ENCODE measurements around the gene CACNB1.

The CACNB1 gene

DNA sequence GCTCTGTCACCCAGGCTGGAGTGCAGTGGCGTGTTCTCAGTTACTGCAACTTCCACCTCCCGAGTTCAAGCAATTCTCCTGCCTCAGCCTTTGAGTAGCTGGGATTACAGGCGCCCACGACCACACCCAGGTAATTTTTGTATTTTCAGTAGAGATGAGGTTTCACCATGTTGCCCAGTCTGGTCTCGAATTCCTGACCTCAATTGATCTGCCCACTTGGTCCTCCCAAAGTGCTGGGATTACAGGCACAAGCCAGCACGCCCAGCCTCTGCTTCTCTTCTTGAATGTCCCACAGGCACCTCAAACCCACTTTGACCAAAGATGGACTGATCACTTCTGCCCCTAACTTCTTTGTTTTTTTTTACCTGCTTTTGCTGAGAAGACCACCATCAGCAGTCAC lies 26.9 kb downstream of the CACNB1 start:
- Histone ChIP-seq H4K91ac (ENCODE audit: low read depth, low read length) (no peak overlapping the region), H2BK120ac (ENCODE audit: insufficient read depth, low read length, poor library complexity) (no peak overlapping the region)

DNA sequence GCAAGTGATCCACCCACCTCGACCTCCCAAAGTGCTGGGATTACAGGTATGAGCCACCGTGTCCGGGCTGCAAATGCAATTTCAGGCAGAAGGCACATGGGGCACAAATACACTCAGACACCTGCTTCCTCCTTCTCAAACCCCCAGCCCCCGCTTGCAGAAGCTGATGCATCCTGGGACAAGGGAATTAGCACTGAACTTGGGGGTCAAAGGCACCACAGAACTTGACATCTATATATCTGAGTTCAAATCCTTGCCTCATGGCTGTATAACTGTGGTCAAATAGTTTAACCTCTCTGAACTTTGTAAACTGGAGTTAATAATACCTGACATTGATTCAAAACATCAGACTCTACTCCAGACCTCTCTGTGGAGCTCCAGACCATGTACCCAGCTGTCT lies 27.4 kb downstream of the CACNB1 start:
- no peak overlapping the region for H3K4ac ChIP-seq (ENCODE audit: low read depth, low read length)
- no peak overlapping the region for H2BK5ac ChIP-seq (ENCODE audit: low read depth, low read length, poor library complexity)
- H3K9ac ChIP-seq (ENCODE audit: low read length) = no peak overlapping the region
- H3K79me1 ChIP-seq (ENCODE audit: low read length) = peaks cover 2% of the 10 kb centered on the region
- no peak overlapping the region for H4K91ac ChIP-seq (ENCODE audit: low read depth, low read length)
- no peaks in the 10 kb centered on the region for H3K9me3 ChIP-seq (ENCODE audit: insufficient read depth, low read depth, low read length)
- H3K79me2 ChIP-seq (ENCODE audit: control insufficient read depth, insufficient read depth, low read length, poor library complexity) = peaks cover under 1% of the 10 kb centered on the region
- no CpG with 5 or more reads among the region's 4 CpGs for WGBS (ENCODE audit: extremely low coverage, insufficient coverage, insufficient read length)
- no peak for DNase-seq
- no peak overlapping the region for H4K8ac ChIP-seq (ENCODE audit: low read depth, low read length)
- H3K4me2 ChIP-seq (ENCODE audit: low read length) = no peak overlapping the region
- no peak overlapping the region for H3K23ac ChIP-seq (ENCODE audit: low read length)
- H2BK12ac ChIP-seq (ENCODE audit: low read length) = no peak overlapping the region
- H2AK5ac ChIP-seq (ENCODE audit: low read length) = no peak overlapping the region
- H3K36me3 ChIP-seq (ENCODE audit: control insufficient read depth in 1 of 2, insufficient read depth in 2 of 2, low read length in 2 of 2) = no peaks in the 10 kb centered on the region
- H2BK120ac ChIP-seq (ENCODE audit: insufficient read depth, low read length, poor library complexity) = no peak overlapping the region
- no peak overlapping the region for H3K4me3 ChIP-seq (ENCODE audit: low read depth, low read length)
- H4K12ac ChIP-seq (ENCODE audit: low read depth, low read length) = no peak overlapping the region
- peaks cover 14 to 17% of the 10 kb centered on the region in 2 experiments for H3K4me1 ChIP-seq (ENCODE audit: control insufficient read depth in 1 of 2, insufficient read depth in 2 of 2, low read length in 2 of 2)
- no peak overlapping the region for H3K18ac ChIP-seq (ENCODE audit: low read length)
- peaks cover 9% of the 10 kb centered on the region for H3K27me3 ChIP-seq (ENCODE audit: insufficient read depth, low read length)
- H3K14ac ChIP-seq (ENCODE audit: low read length) = no peak overlapping the region
- H2AFZ ChIP-seq (ENCODE audit: insufficient read depth, low read length, poor library complexity) = no peak overlapping the region
- H3K27ac ChIP-seq (ENCODE audit: low read depth, low read length) = no peak overlapping the region

More for the DNA sequence above, 26.9 kb downstream of the CACNB1 start:
- no peak for DNase-seq
- H3K14ac ChIP-seq (ENCODE audit: low read length) = no peak overlapping the region
- H3K4me2 ChIP-seq (ENCODE audit: low read length) = no peak overlapping the region
- no peak overlapping the region for H3K27ac ChIP-seq (ENCODE audit: low read depth, low read length)
- no CpG with 5 or more reads among the region's 6 CpGs for WGBS (ENCODE audit: extremely low coverage, insufficient coverage, insufficient read length)
- H2AK5ac ChIP-seq (ENCODE audit: low read length) = no peak overlapping the region
- no peak overlapping the region for H3K23ac ChIP-seq (ENCODE audit: low read length)
- H3K4me3 ChIP-seq (ENCODE audit: low read depth, low read length) = no peak overlapping the region
- H2BK12ac ChIP-seq (ENCODE audit: low read length) = no peak overlapping the region
- no peak overlapping the region for H3K4ac ChIP-seq (ENCODE audit: low read depth, low read length)
- H4K12ac ChIP-seq (ENCODE audit: low read depth, low read length) = no peak overlapping the region
- peaks cover 4% of the 10 kb centered on the region for H3K27me3 ChIP-seq (ENCODE audit: insufficient read depth, low read length)
- H3K36me3 ChIP-seq (ENCODE audit: control insufficient read depth in 1 of 2, insufficient read depth in 2 of 2, low read length in 2 of 2) = no peaks in the 10 kb centered on the region
- no peak overlapping the region for H2BK5ac ChIP-seq (ENCODE audit: low read depth, low read length, poor library complexity)
- H4K8ac ChIP-seq (ENCODE audit: low read depth, low read length) = no peak overlapping the region
- no peaks in the 10 kb centered on the region for H3K79me2 ChIP-seq (ENCODE audit: control insufficient read depth, insufficient read depth, low read length, poor library complexity)
- H3K79me1 ChIP-seq (ENCODE audit: low read length) = no peaks in the 10 kb centered on the region
- no peak overlapping the region for H2AFZ ChIP-seq (ENCODE audit: insufficient read depth, low read length, poor library complexity)
- H3K4me1 ChIP-seq (ENCODE audit: control insufficient read depth in 1 of 2, insufficient read depth in 2 of 2, low read length in 2 of 2) = peaks cover 10 to 14% of the 10 kb centered on the region in 2 experiments
- no peak overlapping the region for H3K18ac ChIP-seq (ENCODE audit: low read length)
- H3K9me3 ChIP-seq (ENCODE audit: insufficient read depth, low read depth, low read length) = no peaks in the 10 kb centered on the region
- H3K9ac ChIP-seq (ENCODE audit: low read length) = no peak overlapping the region

DNA sequence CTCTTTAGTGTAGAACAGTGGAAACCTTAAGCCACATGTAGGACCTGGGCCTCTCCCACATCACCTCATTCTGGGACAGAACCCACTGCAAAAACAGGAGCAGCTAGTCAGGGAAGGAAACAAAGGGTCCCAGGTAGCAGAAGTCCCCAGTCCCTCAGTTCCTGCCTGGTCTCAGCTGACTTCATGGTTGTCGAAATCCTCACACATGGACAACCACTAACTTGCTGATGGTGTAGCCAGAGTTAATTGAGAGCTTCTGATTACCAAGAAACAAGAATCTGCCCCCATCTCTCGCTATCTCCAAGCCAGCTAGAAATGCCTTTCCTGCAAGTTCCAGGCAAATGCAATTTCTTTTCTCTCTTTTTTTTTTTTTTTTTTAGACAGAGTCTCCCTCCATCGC lies 28.0 kb downstream of the CACNB1 start:
- Histone ChIP-seq H3K9me3 (ENCODE audit: insufficient read depth, low read depth, low read length) (no peaks in the 10 kb centered on the region), H3K79me2 (ENCODE audit: control insufficient read depth, insufficient read depth, low read length, poor library complexity) (peaks cover 3% of the 10 kb centered on the region), H3K4me2 (ENCODE audit: low read length) (no peak overlapping the region), H2BK120ac (ENCODE audit: insufficient read depth, low read length, poor library complexity) (no peak overlapping the region), H3K4me3 (ENCODE audit: low read depth, low read length) (no peak overlapping the region), H3K79me1 (ENCODE audit: low read length) (peaks cover 4% of the 10 kb centered on the region), H2AK5ac (ENCODE audit: low read length) (no peak overlapping the region), H3K4me1 (ENCODE audit: control insufficient read depth in 1 of 2, insufficient read depth in 2 of 2, low read length in 2 of 2) (peaks cover 17 to 18% of the 10 kb centered on the region in 2 experiments), H2BK5ac (ENCODE audit: low read depth, low read length, poor library complexity) (no peak overlapping the region), H4K91ac (ENCODE audit: low read depth, low read length) (no peak overlapping the region), H3K27ac (ENCODE audit: low read depth, low read length) (no peak overlapping the region), H3K36me3 (ENCODE audit: control insufficient read depth in 1 of 2, insufficient read depth in 2 of 2, low read length in 2 of 2) (no peaks in the 10 kb centered on the region), H3K23ac (ENCODE audit: low read length) (no peak overlapping the region), H4K8ac (ENCODE audit: low read depth, low read length) (no peak overlapping the region), H3K18ac (ENCODE audit: low read length) (no peak overlapping the region), H3K27me3 (ENCODE audit: insufficient read depth, low read length) (peaks cover 9% of the 10 kb centered on the region), H4K12ac (ENCODE audit: low read depth, low read length) (no peak overlapping the region), H2BK12ac (ENCODE audit: low read length) (no peak overlapping the region), H3K14ac (ENCODE audit: low read length) (no peak overlapping the region), H2AFZ (ENCODE audit: insufficient read depth, low read length, poor library complexity) (no peak overlapping the region), H3K9ac (ENCODE audit: low read length) (no peak overlapping the region), H3K4ac (ENCODE audit: low read depth, low read length) (no peak overlapping the region)
- DNase-seq = no peak
- WGBS (ENCODE audit: extremely low coverage, insufficient coverage, insufficient read length) = no CpG with 5 or more reads among the region's 3 CpGs

DNA sequence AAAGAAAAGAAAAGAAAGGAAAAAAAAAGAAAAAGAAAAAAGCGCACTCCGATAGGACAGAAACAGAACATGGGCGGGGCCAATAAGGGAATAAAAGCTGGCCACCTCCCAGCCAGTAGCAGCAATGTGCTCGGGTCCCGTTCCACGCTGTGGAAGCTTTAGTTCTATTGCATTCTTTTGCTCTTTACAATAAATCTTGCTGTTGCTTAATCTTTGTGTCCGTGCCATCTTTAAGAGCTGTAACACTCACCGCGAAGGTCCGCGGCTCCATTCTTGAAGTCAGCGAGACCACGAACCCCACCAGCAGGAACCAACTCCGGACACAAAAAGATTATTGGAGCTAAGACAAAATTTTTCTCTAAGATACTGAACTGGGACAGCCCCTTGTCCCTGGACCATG lies 28.4 kb downstream of the CACNB1 start:
- H3K14ac ChIP-seq (ENCODE audit: low read length) = no peak overlapping the region
- no peak overlapping the region for H4K8ac ChIP-seq (ENCODE audit: low read depth, low read length)
- WGBS (ENCODE audit: extremely low coverage, insufficient coverage, insufficient read length) = no CpG with 5 or more reads among the region's 14 CpGs

More for the DNA sequence above, 28.4 kb downstream of the CACNB1 start:
- Histone ChIP-seq H2BK120ac (ENCODE audit: insufficient read depth, low read length, poor library complexity) (no peak overlapping the region), H3K18ac (ENCODE audit: low read length) (no peak overlapping the region), H4K91ac (ENCODE audit: low read depth, low read length) (no peak overlapping the region), H3K27ac (ENCODE audit: low read depth, low read length) (no peak overlapping the region), H2AK5ac (ENCODE audit: low read length) (no peak overlapping the region), H3K27me3 (ENCODE audit: insufficient read depth, low read length) (peaks cover 9% of the 10 kb centered on the region), H3K4ac (ENCODE audit: low read depth, low read length) (no peak overlapping the region), H3K4me3 (ENCODE audit: low read depth, low read length) (no peak overlapping the region), H3K23ac (ENCODE audit: low read length) (no peak overlapping the region), H3K36me3 (ENCODE audit: control insufficient read depth in 1 of 2, insufficient read depth in 2 of 2, low read length in 2 of 2) (no peaks in the 10 kb centered on the region), H3K79me1 (ENCODE audit: low read length) (peaks cover 4% of the 10 kb centered on the region), H2AFZ (ENCODE audit: insufficient read depth, low read length, poor library complexity) (no peak overlapping the region), H3K4me2 (ENCODE audit: low read length) (no peak overlapping the region), H2BK12ac (ENCODE audit: low read length) (no peak overlapping the region), H3K4me1 (ENCODE audit: control insufficient read depth in 1 of 2, insufficient read depth in 2 of 2, low read length in 2 of 2) (peaks cover 17 to 19% of the 10 kb centered on the region in 2 experiments), H2BK5ac (ENCODE audit: low read depth, low read length, poor library complexity) (no peak overlapping the region), H3K79me2 (ENCODE audit: control insufficient read depth, insufficient read depth, low read length, poor library complexity) (peaks cover 3% of the 10 kb centered on the region), H4K12ac (ENCODE audit: low read depth, low read length) (no peak overlapping the region), H3K9ac (ENCODE audit: low read length) (no peak overlapping the region), H3K9me3 (ENCODE audit: insufficient read depth, low read depth, low read length) (no peaks in the 10 kb centered on the region)
- no peak for DNase-seq
